ENCODE measurements around the gene LPP. TPM values are rescaled to one million over a fixed set of nuclear protein-coding genes. Genes with fewer than 3 reads are reported as not detected.

The LPP gene
- total RNA-seq, 1 experiment from 2014 or later, result 54.0 TPM

- DNase-seq (ENCODE audit: low read depth, low spot score), result no peak
- RAD21 ChIA-PET (ENCODE audit: low non-redundant PET in 1 of 2, low total read pairs in 2 of 2, uncharacterized antibody in 2 of 2, unreplicated experiment in 2 of 2), result no interaction called here
- CTCF ChIA-PET, result no interaction called here
- Histone ChIP-seq H3K4me1 (ENCODE audit: control insufficient read depth in 1 of 2, insufficient read depth in 2 of 2, low read length in 2 of 2) (no peaks in the 10 kb centered on the region), H3K27ac (ENCODE audit: low read depth, low read length) (no peak overlapping the region), H3K9me2 (ENCODE audit: insufficient read depth) (no peaks in the 10 kb centered on the region), H3K9me3 (ENCODE audit: control insufficient read depth in 1 of 2, insufficient read depth in 1 of 2, low read depth in 1 of 2, low read length in 2 of 2) (no peaks in the 10 kb centered on the region), H3K79me2 (ENCODE audit: insufficient read depth, low read length) (no peaks in the 10 kb centered on the region), H4K20me1 (ENCODE audit: insufficient read depth) (no peaks in the 10 kb centered on the region), H3K27me3 (ENCODE audit: insufficient read depth, low read length) (no peaks in the 10 kb centered on the region), H3K4me3 (replicated peaks in 1 of 2; ENCODE audit: low read depth in 1 of 2, low read length in 2 of 2) (no peak overlapping the region), H3K9ac (ENCODE audit: low read length) (no peak overlapping the region), H3K4me2 (ENCODE audit: low read length) (no peak overlapping the region), H2AFZ (ENCODE audit: low read depth, low read length, poor library complexity, severe bottlenecking) (no peak overlapping the region), H3K36me3 (ENCODE audit: control insufficient read depth in 1 of 2, insufficient read depth in 2 of 2, low read length in 2 of 2) (no peaks in the 10 kb centered on the region)
- POLR2A ChIA-PET, result no interaction called here
- BruUV-seq (replicated peaks), result no TSS peak
- ATAC-seq, result no peak
- intact Hi-C loops (cut with micrococcal nuclease), result no loop called here
- TF ChIP-seq EZH2phosphoT487 (IDR thresholded peaks at IDR 0.05; ENCODE audit: borderline replicate concordance) (no peak), ATF3 (IDR thresholded peaks at IDR 0.05) (no peak), YY1 (IDR thresholded peaks at IDR 0.05; ENCODE audit: extremely low read depth, insufficient replicate concordance, low read depth, low read length) (no peak), JUND (IDR thresholded peaks at IDR 0.05) (no peak), EZH2 (IDR thresholded peaks at IDR 0.05) (no peak), SRF (IDR thresholded peaks at IDR 0.05; ENCODE audit: low read depth) (no peak), REST (IDR thresholded peaks at IDR 0.05; ENCODE audit: low read depth) (no peak), CBX3 (IDR thresholded peaks at IDR 0.05; ENCODE audit: low read depth) (no peak), ZFX (IDR thresholded peaks at IDR 0.05) (no peak), ZBTB33 (IDR thresholded peaks at IDR 0.05; ENCODE audit: extremely low read depth, insufficient replicate concordance, low read length) (no peak)
Observed at GRCh38 chr3:188448813-188449212, 294.9 kb downstream of the LPP start.
